Islet precursor cell (in vitro differentiated cells): ENCODE measurements around the gene TPK1.
"Not testable (repeated sequence)": the region's sequence is repeated elsewhere in the genome, so short reads cannot be mapped to it uniquely, and the experiment has no call there.

ENCODE experiments used
- DNase-seq: peaks from one replicate; pipeline ENCODE4 v3.0.0-alpha.2; 2018

Gene TPK1

DNA sequence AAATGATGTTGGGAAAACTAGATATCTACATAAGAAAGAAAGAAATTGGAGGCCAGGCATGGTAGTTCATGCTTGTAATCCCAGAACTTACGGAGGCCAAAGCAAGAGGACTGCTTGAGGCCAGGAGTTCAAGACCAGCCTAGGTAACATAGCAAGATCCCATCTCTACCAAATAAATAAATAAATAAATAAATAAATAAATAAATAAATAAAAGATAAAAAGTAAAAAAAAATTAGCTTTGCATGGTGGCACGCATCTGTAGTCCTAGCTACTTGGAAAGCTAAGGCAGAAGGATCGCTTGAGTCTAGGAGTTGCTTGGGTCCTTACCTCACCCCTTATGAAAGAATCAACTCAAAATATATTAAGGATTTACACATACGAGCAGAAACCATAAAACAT is 238.9 kb downstream of the TPK1 start:
- no peak for DNase-seq

DNA sequence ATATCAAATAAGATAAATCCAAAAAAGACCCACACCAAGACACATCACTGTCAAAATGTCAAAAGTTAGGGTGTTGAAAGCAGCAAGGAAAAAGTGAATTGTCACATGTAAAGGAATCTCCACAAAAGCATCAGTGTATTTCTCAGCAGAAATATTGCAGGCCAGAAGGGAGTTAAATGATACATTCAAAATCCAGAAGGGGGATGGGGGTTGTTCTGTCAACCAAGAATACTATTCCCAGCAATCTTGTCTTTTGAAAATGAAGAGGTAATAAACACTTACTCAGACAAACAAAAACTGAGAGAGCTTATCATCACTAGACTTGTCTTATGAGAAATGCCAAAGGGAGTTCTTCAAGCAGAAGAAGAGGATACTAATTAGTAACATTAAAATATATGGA is 241.3 kb downstream of the TPK1 start:
- no peak for DNase-seq

DNA sequence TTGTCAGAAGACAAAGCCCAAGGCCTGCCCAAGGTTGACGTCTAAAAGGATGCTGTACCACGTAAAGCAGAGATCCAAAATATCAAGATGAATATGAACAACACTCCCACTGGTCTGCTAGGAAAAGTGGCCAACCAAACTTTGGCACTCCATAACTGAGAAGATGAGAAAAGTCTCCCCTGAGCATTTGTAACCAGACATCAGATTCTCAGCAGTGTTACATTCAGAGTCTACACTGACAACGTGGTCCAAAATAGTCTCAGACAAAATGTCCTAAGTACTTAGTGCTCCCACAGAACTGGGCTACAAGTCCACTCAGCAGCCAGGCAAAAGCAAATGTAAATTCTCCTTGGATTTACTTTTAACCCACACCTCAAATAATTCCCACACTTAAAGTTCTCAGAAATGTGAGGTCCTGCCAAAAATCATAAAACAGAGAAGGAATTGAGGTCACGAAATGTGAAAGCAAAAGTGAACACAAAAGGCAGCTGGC is 247.2 kb downstream of the TPK1 start:
- DNase-seq = no peak

DNA sequence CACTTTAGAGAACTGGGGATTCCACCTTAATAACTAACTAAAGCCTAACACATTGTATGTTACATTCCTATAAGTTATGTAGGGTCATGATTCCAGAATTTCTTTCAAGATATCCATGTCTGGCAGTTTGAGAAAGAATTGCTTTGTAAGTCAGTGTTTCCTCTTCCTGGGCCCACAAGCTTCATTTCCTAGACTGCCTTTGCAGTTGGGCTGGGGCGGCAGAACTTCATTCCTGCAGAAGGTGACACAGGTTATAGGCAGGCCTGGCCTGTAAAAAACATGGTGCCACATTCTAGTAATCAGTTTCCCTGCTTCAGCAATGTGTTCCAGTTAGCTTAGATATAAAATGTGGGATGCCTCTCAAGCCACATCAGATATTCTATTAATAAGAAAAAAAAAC is 248.2 kb downstream of the TPK1 start:
- DNase-seq = no peak

- no peak for DNase-seq
Observed at GRCh38 chr7:144584726-144585125, 251.1 kb downstream of the TPK1 start.

- DNase-seq = no peak
Observed at GRCh38 chr7:144579687-144580086, 256.2 kb downstream of the TPK1 start.

- DNase-seq = no peak
Observed at GRCh38 chr7:144575456-144575855, 260.4 kb downstream of the TPK1 start.

GRCh38 chr7:144574753-144575152 is 261.1 kb downstream of the TPK1 start:
- DNase-seq = not testable (repeated sequence)

- no peak for DNase-seq
Observed at GRCh38 chr7:144568233-144568632, 267.6 kb downstream of the TPK1 start.

DNA sequence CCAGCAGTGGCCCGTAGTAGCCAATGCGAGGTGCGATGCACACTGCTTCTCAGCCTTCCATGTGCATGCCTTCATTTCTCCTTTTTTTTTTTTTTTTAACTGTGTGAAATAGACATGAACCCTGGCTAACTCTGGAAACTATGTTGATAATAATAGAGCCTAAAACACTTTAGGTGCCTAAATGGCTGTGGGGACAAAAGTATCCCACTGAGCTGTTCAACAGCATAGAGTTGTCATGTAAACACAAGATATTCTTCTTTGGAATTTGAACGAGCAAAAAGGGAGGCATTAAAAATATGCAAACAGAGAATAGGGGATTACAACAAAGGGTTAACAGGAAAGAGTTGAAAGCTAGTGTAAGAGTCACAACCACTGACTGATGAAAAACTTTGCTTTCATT is 270.3 kb downstream of the TPK1 start:
- DNase-seq = no peak

GRCh38 chr7:144549861-144550260 is 286.0 kb downstream of the TPK1 start:
- no peak for DNase-seq

GRCh38 chr7:144548556-144548955 is 287.3 kb downstream of the TPK1 start:
- no peak for DNase-seq

DNA sequence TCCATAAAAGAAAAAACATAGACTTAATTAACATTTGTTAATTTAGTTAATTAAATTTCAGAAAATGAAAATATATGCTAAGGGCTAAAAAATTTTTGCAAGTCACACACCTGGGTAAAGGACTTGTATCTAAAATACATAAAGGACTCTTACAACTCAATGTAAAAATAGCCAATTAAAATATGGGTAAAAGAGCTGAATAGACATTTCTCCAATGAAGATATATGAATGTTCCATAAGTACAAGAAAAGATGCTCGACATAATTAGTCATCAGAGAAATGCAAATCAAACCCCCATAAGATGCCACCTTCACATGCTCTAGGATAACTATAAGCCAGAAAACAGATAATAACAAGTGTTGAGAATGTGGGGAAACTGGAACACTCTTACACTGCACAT is 288.0 kb downstream of the TPK1 start:
- no peak for DNase-seq

GRCh38 chr7:144546782-144547181 is 289.1 kb downstream of the TPK1 start:
- DNase-seq = no peak

GRCh38 chr7:144545330-144545729 is 290.5 kb downstream of the TPK1 start:
- DNase-seq = no peak

DNA sequence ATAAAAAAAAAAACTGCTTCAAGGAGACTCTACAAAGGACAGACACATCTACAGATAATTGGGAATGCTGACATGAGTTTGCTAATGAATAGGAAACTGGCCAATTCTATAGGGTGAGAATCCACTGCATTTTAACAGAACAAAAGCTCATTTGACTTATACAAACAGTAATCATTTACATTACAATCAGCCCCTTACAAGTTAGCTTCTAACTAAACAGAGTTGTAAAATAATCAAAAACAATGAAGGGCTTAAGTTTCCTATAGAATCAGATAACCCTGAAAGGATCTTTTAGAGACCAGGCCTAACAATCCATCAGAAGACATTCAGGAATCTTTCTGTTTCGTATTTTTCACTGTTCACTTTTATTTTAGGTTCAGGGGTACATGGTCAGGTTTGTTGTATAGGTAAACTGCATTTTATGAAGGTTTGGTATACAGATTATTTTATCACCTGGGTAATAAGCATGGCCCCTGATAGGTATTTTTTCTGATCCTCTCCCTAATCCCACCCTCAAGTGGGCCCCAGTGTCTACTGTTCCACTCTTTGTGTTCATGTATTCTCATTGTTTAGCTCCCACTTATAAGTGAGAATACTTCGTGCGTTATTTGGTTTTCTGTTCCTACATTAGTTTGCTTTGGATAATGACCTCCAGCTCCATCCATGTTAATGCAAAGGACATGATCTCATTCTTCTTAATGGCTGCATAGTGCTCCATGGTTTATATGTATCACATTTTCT is 301.0 kb downstream of the TPK1 start:
- DNase-seq = no peak

- no peak for DNase-seq
Observed at GRCh38 chr7:144534196-144534595, 301.7 kb downstream of the TPK1 start.

DNA sequence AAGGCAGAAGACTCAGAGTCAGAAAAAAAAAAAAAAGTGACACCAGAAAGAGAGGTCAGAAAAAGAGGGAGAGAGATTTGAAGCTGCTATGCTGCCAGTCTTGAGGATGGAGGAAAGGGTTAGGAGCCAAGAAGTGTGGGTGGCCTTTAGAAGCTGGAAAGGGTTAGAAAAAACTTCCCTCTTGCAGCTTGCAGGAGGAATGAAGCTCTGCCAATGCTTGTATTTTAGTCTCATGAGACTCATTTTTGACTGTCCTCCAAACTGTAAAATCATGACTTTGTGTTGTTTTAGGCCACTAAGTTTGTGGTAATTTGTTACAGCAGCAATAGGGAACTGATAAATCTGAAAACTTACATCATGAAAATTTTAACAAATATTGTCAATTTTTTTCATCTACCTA is 304.7 kb downstream of the TPK1 start:
- DNase-seq = no peak

DNA sequence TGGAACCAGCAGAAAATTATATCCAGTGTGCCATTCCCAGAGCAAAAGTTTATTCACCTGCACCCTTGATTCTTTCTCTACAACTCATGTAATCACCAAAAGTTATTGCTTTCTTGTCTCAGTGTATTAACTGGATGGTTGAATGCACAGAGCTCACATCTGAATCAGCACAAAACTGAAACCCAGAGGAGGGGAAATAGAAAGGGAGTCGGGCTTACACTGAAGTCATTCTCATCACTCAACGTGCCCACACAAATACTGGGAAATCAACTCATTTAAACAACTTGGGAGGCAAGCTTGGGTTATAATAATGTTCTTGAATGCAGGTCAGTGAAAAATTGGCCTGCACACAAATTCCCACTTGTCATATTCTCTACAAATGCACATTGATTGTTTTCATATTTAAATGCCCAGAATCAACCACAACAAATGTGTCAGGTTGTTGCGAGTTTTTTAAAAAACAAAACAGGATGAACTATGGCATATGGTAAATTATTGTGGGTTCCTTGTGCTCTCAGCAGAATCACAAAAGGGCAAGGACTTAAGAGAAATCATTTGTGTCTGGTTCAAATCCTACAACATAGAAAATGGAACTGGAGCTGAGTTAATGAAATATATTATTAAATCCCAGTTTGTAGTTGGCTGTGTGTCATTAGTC is 306.5 kb downstream of the TPK1 start:
- no peak for DNase-seq

- no peak for DNase-seq
Observed at GRCh38 chr7:144528536-144529045, 307.3 kb downstream of the TPK1 start.

DNA sequence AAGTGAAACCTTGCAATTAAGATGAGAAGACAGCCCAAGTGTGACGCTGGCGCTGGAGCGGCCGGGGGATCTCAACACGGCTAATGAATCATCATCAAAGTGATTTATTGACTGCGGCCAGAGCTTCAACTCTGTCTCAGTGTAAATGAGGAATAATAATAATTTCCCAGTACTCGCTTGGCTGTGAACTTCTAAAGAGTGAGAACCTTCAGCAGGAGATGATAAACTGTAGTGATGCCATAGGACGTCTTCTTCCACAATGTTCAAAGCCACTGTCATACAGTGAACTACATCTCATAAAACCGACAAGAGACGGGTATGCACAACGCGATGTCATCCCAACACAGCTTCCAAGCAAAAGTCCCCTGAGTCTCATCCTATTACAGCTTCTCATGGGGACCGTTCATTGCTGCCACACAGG is 308.8 kb downstream of the TPK1 start:
- no peak for DNase-seq

GRCh38 chr7:144525956-144526355 is 309.9 kb downstream of the TPK1 start:
- no peak for DNase-seq

DNA sequence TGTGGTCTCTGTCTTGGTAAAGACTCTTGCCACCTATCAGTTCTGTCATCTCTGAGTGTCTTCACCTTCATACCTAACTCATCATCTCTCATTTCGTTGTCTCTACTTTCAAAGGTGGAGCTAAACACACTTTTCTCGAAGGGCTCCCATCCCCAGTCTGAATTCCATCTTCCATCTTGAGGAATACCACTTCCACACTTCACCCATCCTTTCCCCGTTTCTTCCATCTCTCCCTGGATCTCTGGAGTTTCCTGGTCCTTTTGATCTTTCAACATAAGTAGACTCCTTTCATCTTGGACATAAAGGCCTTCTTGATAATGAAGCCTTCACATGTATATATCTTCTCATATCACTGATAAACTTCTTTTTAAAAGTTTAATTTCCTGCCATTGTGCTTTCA is 311.6 kb downstream of the TPK1 start:
- DNase-seq = no peak

GRCh38 chr7:144523621-144524020 is 312.2 kb downstream of the TPK1 start:
- DNase-seq = no peak
